SK-N-SH treated with all-trans-retinoic acid at 6 μM for 48 hours (cell line): ENCODE measurements around the gene PDGFA.

Experiments used
- ATAC-seq: fragments of 200-7000 bp; cut with Tn5 transposase; 3 replicates; pipeline ENCODE4 v1.9.1; 2020; ENCODE audit warnings: mild to moderate bottlenecking, moderate library complexity
- ARNTL ChIP-seq: fragments of 450-650 bp; formaldehyde crosslinking; IDR thresholded peaks from 2 replicates; pipeline ENCODE4 v1.5.0; 2020; ENCODE audit warnings: low read depth, mild to moderate bottlenecking, moderate library complexity, borderline replicate concordance
- BACH2 ChIP-seq: fragments of 250-450 bp; sonication (Bioruptor Pico); IDR thresholded peaks from 2 replicates; pipeline ENCODE4 v1.9.0; 2021; ENCODE audit warnings: mild to moderate bottlenecking, borderline replicate concordance
- CSDC2 ChIP-seq: fragments of 250-450 bp; sonication (Bioruptor Pico); IDR thresholded peaks from 2 replicates; pipeline ENCODE4 v1.5.0; 2020; ENCODE audit warnings: mild to moderate bottlenecking, moderate library complexity
- ESRRG ChIP-seq: fragments of 250-450 bp; sonication (Bioruptor Pico); IDR thresholded peaks from 2 replicates; pipeline ENCODE4 v1.6.1; 2021; ENCODE audit warnings: mild to moderate bottlenecking
- GLIS3 ChIP-seq: fragments of 250-450 bp; sonication (Bioruptor Pico); IDR thresholded peaks from 2 replicates; pipeline ENCODE4 v1.5.0; 2020; ENCODE audit warnings: mild to moderate bottlenecking, moderate library complexity
- ISL1 ChIP-seq: fragments of 250-450 bp; sonication (Bioruptor Pico); IDR thresholded peaks from 2 replicates; pipeline ENCODE4 v2.1.2; 2022; ENCODE audit warnings: mild to moderate bottlenecking, moderate library complexity
- OSR1 ChIP-seq: fragments of 250-450 bp; sonication (Bioruptor Pico); IDR thresholded peaks from 2 replicates; pipeline ENCODE4 v1.8.0; 2022; ENCODE audit warnings: moderate library complexity, mild to moderate bottlenecking, inconsistent platforms
- PPARA ChIP-seq: fragments of 250-450 bp; sonication (Bioruptor Pico); IDR thresholded peaks from 2 replicates; pipeline ENCODE4 v1.5.0; 2020; ENCODE audit warnings: mild to moderate bottlenecking, borderline replicate concordance
- RARB ChIP-seq: fragments of 250-450 bp; sonication (Bioruptor Pico); IDR thresholded peaks from 2 replicates; pipeline ENCODE4 v1.8.0; 2021; ENCODE audit warnings: mild to moderate bottlenecking, moderate library complexity
- SNAI2 ChIP-seq: fragments of 250-450 bp; sonication (Bioruptor Pico); IDR thresholded peaks from 2 replicates; pipeline ENCODE4 v1.5.0; 2020; ENCODE audit warnings: mild to moderate bottlenecking, moderate library complexity
- TCF4 ChIP-seq: fragments of 250-450 bp; sonication (Bioruptor Pico); IDR thresholded peaks from 2 replicates; pipeline ENCODE4 v1.8.0; 2021; ENCODE audit warnings: mild to moderate bottlenecking, moderate library complexity, borderline replicate concordance
- TOX ChIP-seq: fragments of 250-450 bp; sonication (Bioruptor Pico); IDR thresholded peaks from 2 replicates; pipeline ENCODE4 v1.8.0; 2021; ENCODE audit warnings: mild to moderate bottlenecking, moderate library complexity, borderline replicate concordance
- ZC3H10 ChIP-seq: fragments of 250-450 bp; sonication (Bioruptor Pico); IDR thresholded peaks from 2 replicates; pipeline ENCODE4 v1.5.1; 2021; ENCODE audit warnings: mild to moderate bottlenecking, moderate library complexity
- ZFP3 ChIP-seq: fragments of 250-450 bp; sonication (Bioruptor Pico); IDR thresholded peaks from 2 replicates; pipeline ENCODE4 v1.5.0; 2020; ENCODE audit warnings: mild to moderate bottlenecking, moderate library complexity
- ZNF565 ChIP-seq: fragments of 450-650 bp; formaldehyde crosslinking; conservative IDR thresholded peaks from 2 replicates; pipeline ENCODE4 v1.5.0; 2020; ENCODE audit warnings: low read depth, mild to moderate bottlenecking, moderate library complexity
- ZNF70 ChIP-seq: fragments of 450-650 bp; formaldehyde crosslinking; IDR thresholded peaks from 2 replicates; pipeline ENCODE4 v1.5.0; 2020; ENCODE audit warnings: mild to moderate bottlenecking, moderate library complexity
- ZNF8 ChIP-seq: fragments of 450-650 bp; formaldehyde crosslinking; IDR thresholded peaks from 2 replicates; pipeline ENCODE4 v1.5.0; 2020; ENCODE audit warnings: mild to moderate bottlenecking, moderate library complexity
- TF ChIP-seq, protein P1 (sequence below): fragments of 250-450 bp; sonication (Bioruptor Pico); IDR thresholded peaks from 2 replicates; pipeline ENCODE4 v1.8.0; 2020; ENCODE audit warnings: mild to moderate bottlenecking, moderate library complexity, borderline replicate concordance
- TF ChIP-seq, protein P2 (sequence below): fragments of 250-450 bp; sonication (Bioruptor Pico); IDR thresholded peaks from 2 replicates; pipeline ENCODE4 v1.5.1; 2021; ENCODE audit warnings: mild to moderate bottlenecking, moderate library complexity
- TF ChIP-seq, protein P3 (sequence below): fragments of 250-450 bp; sonication (Bioruptor Pico); IDR thresholded peaks from 2 replicates; pipeline ENCODE4 v1.8.0; 2021; ENCODE audit warnings: low read depth, mild to moderate bottlenecking, moderate library complexity, borderline replicate concordance
- TF ChIP-seq, protein P4 (sequence below): fragments of 250-450 bp; sonication (Bioruptor Pico); IDR thresholded peaks from 2 replicates; pipeline ENCODE4 v1.5.0; 2020; ENCODE audit warnings: mild to moderate bottlenecking, moderate library complexity
- TF ChIP-seq, protein P5 (sequence below): fragments of 250-450 bp; sonication (Bioruptor Pico); IDR thresholded peaks from 2 replicates; pipeline ENCODE4 v1.5.1; 2020; ENCODE audit warnings: low read depth, mild to moderate bottlenecking, moderate library complexity

PDGFA gene

DNA sequence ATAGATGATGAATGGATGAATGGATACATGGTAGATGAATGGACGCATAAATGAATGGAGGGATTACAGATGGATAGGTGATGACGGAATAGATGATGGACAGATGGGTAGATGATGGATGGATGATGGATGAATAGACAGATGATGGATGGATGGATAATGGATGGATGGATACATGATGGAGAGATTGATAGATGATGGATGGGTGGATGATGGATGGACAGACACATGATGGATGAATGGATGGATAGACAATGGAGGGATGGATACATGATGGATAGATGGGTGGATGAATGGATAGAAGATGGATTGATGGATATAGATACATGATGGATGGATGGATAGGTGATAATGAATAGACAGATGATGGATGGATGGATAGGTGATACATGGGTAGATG lies 8.8 kb upstream of the PDGFA start:
- TF ChIP-seq ZC3H10: no peak
- TF ChIP-seq PPARA (CRISPR knock-in tag): no peak
- no peak for TF ChIP-seq SNAI2 (CRISPR knock-in tag)
- TF ChIP-seq, protein P1, sequence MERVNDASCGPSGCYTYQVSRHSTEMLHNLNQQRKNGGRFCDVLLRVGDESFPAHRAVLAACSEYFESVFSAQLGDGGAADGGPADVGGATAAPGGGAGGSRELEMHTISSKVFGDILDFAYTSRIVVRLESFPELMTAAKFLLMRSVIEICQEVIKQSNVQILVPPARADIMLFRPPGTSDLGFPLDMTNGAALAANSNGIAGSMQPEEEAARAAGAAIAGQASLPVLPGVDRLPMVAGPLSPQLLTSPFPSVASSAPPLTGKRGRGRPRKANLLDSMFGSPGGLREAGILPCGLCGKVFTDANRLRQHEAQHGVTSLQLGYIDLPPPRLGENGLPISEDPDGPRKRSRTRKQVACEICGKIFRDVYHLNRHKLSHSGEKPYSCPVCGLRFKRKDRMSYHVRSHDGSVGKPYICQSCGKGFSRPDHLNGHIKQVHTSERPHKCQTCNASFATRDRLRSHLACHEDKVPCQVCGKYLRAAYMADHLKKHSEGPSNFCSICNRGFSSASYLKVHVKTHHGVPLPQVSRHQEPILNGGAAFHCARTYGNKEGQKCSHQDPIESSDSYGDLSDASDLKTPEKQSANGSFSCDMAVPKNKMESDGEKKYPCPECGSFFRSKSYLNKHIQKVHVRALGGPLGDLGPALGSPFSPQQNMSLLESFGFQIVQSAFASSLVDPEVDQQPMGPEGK (CRISPR knock-in tag): no peak
- TF ChIP-seq ZFP3 (CRISPR knock-in tag): no peak
- no peak for TF ChIP-seq RARB
- TF ChIP-seq CSDC2 (CRISPR knock-in tag): no peak
- no peak for TF ChIP-seq ESRRG (CRISPR knock-in tag)
- TF ChIP-seq ARNTL: no peak
- TF ChIP-seq, protein P2, sequence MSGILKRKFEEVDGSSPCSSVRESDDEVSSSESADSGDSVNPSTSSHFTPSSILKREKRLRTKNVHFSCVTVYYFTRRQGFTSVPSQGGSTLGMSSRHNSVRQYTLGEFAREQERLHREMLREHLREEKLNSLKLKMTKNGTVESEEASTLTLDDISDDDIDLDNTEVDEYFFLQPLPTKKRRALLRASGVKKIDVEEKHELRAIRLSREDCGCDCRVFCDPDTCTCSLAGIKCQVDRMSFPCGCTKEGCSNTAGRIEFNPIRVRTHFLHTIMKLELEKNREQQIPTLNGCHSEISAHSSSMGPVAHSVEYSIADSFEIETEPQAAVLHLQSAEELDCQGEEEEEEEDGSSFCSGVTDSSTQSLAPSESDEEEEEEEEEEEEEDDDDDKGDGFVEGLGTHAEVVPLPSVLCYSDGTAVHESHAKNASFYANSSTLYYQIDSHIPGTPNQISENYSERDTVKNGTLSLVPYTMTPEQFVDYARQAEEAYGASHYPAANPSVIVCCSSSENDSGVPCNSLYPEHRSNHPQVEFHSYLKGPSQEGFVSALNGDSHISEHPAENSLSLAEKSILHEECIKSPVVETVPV: no peak
- no peak for TF ChIP-seq BACH2
- no peak for TF ChIP-seq ZNF565 (CRISPR knock-in tag)
- TF ChIP-seq TOX: no peak
- TF ChIP-seq GLIS3: no peak
- TF ChIP-seq ZNF8 (CRISPR knock-in tag): no peak
- TF ChIP-seq, all 23 proteins: peak for 0
- no peak for ATAC-seq

DNA sequence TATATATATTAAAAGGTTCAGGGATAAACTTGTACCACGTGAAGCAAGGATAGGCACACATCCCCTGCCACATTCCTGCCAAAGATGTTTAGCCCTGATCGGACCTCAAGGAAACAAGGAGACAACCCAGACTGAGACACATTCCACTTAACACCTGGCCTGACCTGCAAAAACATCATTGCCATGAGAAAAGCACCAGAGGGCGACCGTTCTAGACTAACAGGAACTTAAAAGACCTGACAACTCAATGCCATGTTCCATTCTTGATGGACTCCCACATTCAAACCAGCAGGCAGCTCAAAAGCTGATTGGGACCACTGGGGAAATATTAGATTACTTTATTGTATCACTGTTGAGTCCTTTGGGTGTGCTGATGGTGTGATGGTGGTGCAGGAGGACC lies 8.1 kb upstream of the PDGFA start:
- TF ChIP-seq, protein P3, sequence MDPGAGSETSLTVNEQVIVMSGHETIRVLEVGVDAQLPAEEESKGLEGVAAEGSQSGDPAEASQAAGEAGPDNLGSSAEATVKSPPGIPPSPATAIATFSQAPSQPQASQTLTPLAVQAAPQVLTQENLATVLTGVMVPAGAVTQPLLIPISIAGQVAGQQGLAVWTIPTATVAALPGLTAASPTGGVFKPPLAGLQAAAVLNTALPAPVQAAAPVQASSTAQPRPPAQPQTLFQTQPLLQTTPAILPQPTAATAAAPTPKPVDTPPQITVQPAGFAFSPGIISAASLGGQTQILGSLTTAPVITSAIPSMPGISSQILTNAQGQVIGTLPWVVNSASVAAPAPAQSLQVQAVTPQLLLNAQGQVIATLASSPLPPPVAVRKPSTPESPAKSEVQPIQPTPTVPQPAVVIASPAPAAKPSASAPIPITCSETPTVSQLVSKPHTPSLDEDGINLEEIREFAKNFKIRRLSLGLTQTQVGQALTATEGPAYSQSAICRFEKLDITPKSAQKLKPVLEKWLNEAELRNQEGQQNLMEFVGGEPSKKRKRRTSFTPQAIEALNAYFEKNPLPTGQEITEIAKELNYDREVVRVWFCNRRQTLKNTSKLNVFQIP (CRISPR knock-in tag): no peak
- TF ChIP-seq ZFP3 (CRISPR knock-in tag): no peak
- TF ChIP-seq, protein P1 (CRISPR knock-in tag): no peak
- no peak for TF ChIP-seq TCF4 (CRISPR knock-in tag)
- no peak for TF ChIP-seq ESRRG (CRISPR knock-in tag)
- TF ChIP-seq, protein P2: no peak
- TF ChIP-seq, protein P4, sequence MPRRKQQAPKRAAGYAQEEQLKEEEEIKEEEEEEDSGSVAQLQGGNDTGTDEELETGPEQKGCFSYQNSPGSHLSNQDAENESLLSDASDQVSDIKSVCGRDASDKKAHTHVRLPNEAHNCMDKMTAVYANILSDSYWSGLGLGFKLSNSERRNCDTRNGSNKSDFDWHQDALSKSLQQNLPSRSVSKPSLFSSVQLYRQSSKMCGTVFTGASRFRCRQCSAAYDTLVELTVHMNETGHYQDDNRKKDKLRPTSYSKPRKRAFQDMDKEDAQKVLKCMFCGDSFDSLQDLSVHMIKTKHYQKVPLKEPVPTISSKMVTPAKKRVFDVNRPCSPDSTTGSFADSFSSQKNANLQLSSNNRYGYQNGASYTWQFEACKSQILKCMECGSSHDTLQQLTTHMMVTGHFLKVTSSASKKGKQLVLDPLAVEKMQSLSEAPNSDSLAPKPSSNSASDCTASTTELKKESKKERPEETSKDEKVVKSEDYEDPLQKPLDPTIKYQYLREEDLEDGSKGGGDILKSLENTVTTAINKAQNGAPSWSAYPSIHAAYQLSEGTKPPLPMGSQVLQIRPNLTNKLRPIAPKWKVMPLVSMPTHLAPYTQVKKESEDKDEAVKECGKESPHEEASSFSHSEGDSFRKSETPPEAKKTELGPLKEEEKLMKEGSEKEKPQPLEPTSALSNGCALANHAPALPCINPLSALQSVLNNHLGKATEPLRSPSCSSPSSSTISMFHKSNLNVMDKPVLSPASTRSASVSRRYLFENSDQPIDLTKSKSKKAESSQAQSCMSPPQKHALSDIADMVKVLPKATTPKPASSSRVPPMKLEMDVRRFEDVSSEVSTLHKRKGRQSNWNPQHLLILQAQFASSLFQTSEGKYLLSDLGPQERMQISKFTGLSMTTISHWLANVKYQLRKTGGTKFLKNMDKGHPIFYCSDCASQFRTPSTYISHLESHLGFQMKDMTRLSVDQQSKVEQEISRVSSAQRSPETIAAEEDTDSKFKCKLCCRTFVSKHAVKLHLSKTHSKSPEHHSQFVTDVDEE (CRISPR knock-in tag): no peak
- no peak for TF ChIP-seq OSR1 (CRISPR knock-in tag)
- TF ChIP-seq GLIS3: no peak
- TF ChIP-seq ZC3H10: no peak
- TF ChIP-seq, protein P5, sequence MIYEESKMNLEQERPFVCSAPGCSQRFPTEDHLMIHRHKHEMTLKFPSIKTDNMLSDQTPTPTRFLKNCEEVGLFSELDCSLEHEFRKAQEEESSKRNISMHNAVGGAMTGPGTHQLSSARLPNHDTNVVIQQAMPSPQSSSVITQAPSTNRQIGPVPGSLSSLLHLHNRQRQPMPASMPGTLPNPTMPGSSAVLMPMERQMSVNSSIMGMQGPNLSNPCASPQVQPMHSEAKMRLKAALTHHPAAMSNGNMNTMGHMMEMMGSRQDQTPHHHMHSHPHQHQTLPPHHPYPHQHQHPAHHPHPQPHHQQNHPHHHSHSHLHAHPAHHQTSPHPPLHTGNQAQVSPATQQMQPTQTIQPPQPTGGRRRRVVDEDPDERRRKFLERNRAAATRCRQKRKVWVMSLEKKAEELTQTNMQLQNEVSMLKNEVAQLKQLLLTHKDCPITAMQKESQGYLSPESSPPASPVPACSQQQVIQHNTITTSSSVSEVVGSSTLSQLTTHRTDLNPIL: no peak
- no peak for TF ChIP-seq BACH2
- TF ChIP-seq CSDC2 (CRISPR knock-in tag): no peak
- no peak for TF ChIP-seq ZNF565 (CRISPR knock-in tag)
- no peak for TF ChIP-seq ZNF70 (CRISPR knock-in tag)
- TF ChIP-seq SNAI2 (CRISPR knock-in tag): no peak
- no peak for TF ChIP-seq TOX
- no peak for TF ChIP-seq ARNTL
- TF ChIP-seq ISL1 (CRISPR knock-in tag): no peak

More for the DNA sequence above, 8.1 kb upstream of the PDGFA start:
- ATAC-seq: no peak
